Central memory CD8-positive, alpha-beta T cell (primary cell): ENCODE measurements around the gene OPCML.

Experiments used
- ATAC-seq: fragments of 150-1000 bp; cut with Tn5 transposase; replicated peaks from 2 replicates; pipeline ENCODE4 v1.10.0; 2022; ENCODE audit warnings: mild to moderate bottlenecking, moderate FRiP score, moderate number of reproducible peaks; ENCODE audit not compliant: poor library complexity, severe bottlenecking; ENCODE audit errors: extremely low read depth
- DNase-seq, 2 donors: peaks; one replicate each; pipeline ENCODE4 v3.0.0; 2021; ENCODE audit warnings: low spot score in 2 of 2
- H3K27ac Mint-ChIP-seq: one replicate; pipeline ENCODE4 v1.8.0; 2022; ENCODE audit warnings: low read depth, mild to moderate bottlenecking, moderate library complexity, mixed read lengths
- H3K27me3 Mint-ChIP-seq: one replicate; pipeline ENCODE4 v1.8.0; 2022; ENCODE audit warnings: mixed read lengths
- H3K36me3 Mint-ChIP-seq: one replicate; pipeline ENCODE4 v1.8.0; 2022; ENCODE audit warnings: mild to moderate bottlenecking, moderate library complexity, mixed read lengths; ENCODE audit not compliant: insufficient read depth
- H3K4me1 Mint-ChIP-seq: one replicate; pipeline ENCODE4 v1.8.0; 2022; ENCODE audit warnings: mixed read lengths
- H3K4me3 Mint-ChIP-seq: one replicate; pipeline ENCODE4 v1.8.0; 2022; ENCODE audit warnings: mild to moderate bottlenecking, moderate library complexity, mixed read lengths
- H3K9me3 Mint-ChIP-seq: one replicate; pipeline ENCODE4 v1.8.0; 2022; ENCODE audit warnings: mixed read lengths

OPCML gene

DNA sequence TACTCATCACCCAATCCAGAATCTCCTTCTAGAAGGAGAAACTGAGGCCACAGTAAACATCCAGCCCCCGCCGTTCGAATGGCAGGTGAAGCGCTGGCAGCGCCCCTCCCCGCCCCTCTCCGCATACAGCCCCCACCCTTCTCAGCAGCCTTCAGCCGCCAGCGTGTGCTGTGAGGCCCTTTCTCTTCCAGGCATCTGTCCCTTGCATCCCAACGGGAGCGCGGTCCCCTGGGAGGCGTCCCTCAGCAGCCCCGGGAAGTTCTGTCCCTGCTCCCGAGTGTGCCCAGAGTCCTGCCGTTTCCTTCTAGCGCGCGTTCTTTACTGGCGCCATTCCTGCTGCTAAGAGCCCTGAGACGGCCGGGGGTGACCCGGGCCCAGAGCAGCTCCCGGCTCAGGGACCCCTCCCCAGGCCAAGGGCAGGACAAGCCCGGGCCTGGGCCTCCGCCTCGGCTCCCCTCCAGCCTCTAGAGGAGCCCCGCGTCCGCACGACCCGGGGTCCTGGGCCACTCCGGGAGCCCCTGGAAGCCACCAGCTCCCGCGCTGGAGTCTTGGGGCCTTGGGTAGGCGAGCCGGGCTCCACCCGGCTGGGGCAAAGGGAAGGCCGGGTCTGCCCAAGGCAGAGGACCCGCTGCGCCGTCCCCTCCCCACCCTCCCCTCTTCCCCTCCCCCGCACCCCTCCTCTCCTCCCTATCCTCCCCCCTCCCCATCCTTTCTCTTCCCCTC, 450.4 kb downstream of the OPCML start:
- Mint-ChIP-seq H3K9me3 (no peaks in the 10 kb centered on the region), H3K4me1 (no peaks in the 10 kb centered on the region), H3K27me3 (peaks cover 28% of the 10 kb centered on the region), H3K4me3 (no peak overlapping the region), H3K27ac (no peak overlapping the region), H3K36me3 (no peaks in the 10 kb centered on the region)
- DNase-seq (no peak), ATAC-seq (no peak)

- H3K27me3 Mint-ChIP-seq: peaks cover 26% of the 10 kb centered on the region
- H3K36me3 Mint-ChIP-seq: no peaks in the 10 kb centered on the region
- H3K4me1 Mint-ChIP-seq: no peaks in the 10 kb centered on the region
- no peaks in the 10 kb centered on the region for H3K9me3 Mint-ChIP-seq
- no peak overlapping the region for H3K27ac Mint-ChIP-seq
- no peak overlapping the region for H3K4me3 Mint-ChIP-seq
- DNase-seq (no peak), ATAC-seq (no peak)
Observed at GRCh38 chr11:133081020-133081419, 451.3 kb downstream of the OPCML start.

- Mint-ChIP-seq H3K9me3 (no peaks in the 10 kb centered on the region), H3K36me3 (no peaks in the 10 kb centered on the region), H3K27ac (no peak overlapping the region), H3K4me1 (no peaks in the 10 kb centered on the region), H3K4me3 (no peak overlapping the region), H3K27me3 (peaks cover 4% of the 10 kb centered on the region)
- no peak for DNase-seq
- ATAC-seq: no peak
Observed at GRCh38 chr11:133078591-133079404, 453.5 kb downstream of the OPCML start.

DNA sequence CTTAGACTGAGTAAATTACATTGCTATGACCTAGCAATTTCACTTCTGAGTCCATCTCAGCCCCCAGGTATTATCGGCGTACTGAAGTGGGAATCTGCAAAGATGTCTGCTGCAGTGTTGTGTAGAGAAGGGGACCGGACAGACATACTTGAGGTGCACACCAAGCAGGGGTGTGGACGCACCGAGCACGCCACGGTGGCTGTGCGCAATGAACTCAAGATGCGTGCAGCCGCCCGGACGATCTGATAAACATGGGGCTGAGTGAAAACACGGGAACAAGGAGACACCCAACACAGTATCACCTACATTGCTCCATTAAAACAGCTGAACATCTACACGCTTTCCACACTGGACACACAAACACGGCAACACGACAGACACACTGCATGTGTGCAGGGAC, 454.3 kb downstream of the OPCML start:
- H3K4me3 Mint-ChIP-seq: no peak overlapping the region
- no peaks in the 10 kb centered on the region for H3K4me1 Mint-ChIP-seq
- H3K36me3 Mint-ChIP-seq: no peaks in the 10 kb centered on the region
- no peaks in the 10 kb centered on the region for H3K27me3 Mint-ChIP-seq
- ATAC-seq (no peak), DNase-seq (no peak)
- H3K27ac Mint-ChIP-seq: no peak overlapping the region
- H3K9me3 Mint-ChIP-seq: no peaks in the 10 kb centered on the region

- Mint-ChIP-seq H3K9me3 (peaks cover 5% of the 10 kb centered on the region), H3K36me3 (no peaks in the 10 kb centered on the region), H3K4me3 (no peak overlapping the region), H3K4me1 (no peaks in the 10 kb centered on the region), H3K27me3 (no peaks in the 10 kb centered on the region), H3K27ac (no peak overlapping the region)
- DNase-seq: no peak
- ATAC-seq: no peak
Observed at GRCh38 chr11:133075351-133075750, 456.9 kb downstream of the OPCML start.

GRCh38 chr11:133072858-133073582, 459.3 kb downstream of the OPCML start:
- ATAC-seq (no peak), DNase-seq (no peak)
- no peaks in the 10 kb centered on the region for H3K27me3 Mint-ChIP-seq
- peaks cover 5% of the 10 kb centered on the region for H3K9me3 Mint-ChIP-seq
- no peaks in the 10 kb centered on the region for H3K36me3 Mint-ChIP-seq
- no peaks in the 10 kb centered on the region for H3K4me1 Mint-ChIP-seq
- no peak overlapping the region for H3K4me3 Mint-ChIP-seq
- H3K27ac Mint-ChIP-seq: no peak overlapping the region

- Mint-ChIP-seq H3K9me3 (peaks cover 5% of the 10 kb centered on the region), H3K36me3 (no peaks in the 10 kb centered on the region), H3K27ac (no peak overlapping the region), H3K4me1 (no peaks in the 10 kb centered on the region), H3K27me3 (no peaks in the 10 kb centered on the region), H3K4me3 (no peak overlapping the region)
- ATAC-seq (no peak), DNase-seq (no peak)
Observed at GRCh38 chr11:133072378-133072777, 459.9 kb downstream of the OPCML start.

GRCh38 chr11:133070791-133071190, 461.5 kb downstream of the OPCML start:
- no peaks in the 10 kb centered on the region for H3K36me3 Mint-ChIP-seq
- no peaks in the 10 kb centered on the region for H3K4me1 Mint-ChIP-seq
- H3K27me3 Mint-ChIP-seq: peaks cover 7% of the 10 kb centered on the region
- H3K9me3 Mint-ChIP-seq: peaks cover 5% of the 10 kb centered on the region
- H3K4me3 Mint-ChIP-seq: no peak overlapping the region
- H3K27ac Mint-ChIP-seq: no peak overlapping the region
- DNase-seq: no peak
- ATAC-seq: no peak

DNA sequence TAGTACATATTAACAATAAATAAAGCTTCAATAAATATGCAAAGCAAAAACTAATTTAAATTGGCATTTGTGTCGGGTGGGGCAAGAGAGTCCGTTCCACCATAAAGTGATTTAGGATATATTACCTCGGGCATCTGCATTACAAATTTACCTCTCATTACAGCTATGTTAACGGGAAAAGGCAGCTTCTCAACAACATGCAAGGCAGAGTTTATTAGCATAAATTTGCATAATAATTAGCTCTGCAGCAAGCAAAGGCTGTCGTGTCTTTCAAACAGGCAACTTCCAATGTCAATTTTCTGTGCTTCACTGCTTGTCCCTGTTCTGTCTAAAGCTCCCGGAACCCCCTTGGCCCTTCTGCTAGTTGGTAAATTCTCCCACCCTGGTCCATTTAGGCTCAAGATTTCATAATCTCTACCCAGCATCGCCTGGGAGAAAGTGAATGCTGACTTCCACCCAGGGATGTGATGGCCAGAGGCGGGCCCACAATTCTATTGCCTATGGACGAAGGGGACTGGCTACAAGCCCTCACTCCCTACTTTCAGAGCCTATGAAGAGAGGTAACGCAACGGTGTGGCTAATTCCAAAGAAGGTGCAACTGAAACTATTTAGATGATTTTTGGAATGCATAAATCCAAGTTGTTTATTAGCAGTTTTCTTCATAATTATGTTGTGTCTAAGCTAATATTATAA, 462.1 kb downstream of the OPCML start:
- Mint-ChIP-seq H3K27me3 (peaks cover 10% of the 10 kb centered on the region), H3K36me3 (no peaks in the 10 kb centered on the region), H3K4me3 (no peak overlapping the region), H3K9me3 (peaks cover 5% of the 10 kb centered on the region), H3K4me1 (no peaks in the 10 kb centered on the region), H3K27ac (no peak overlapping the region)
- DNase-seq (no peak), ATAC-seq (no peak)

DNA sequence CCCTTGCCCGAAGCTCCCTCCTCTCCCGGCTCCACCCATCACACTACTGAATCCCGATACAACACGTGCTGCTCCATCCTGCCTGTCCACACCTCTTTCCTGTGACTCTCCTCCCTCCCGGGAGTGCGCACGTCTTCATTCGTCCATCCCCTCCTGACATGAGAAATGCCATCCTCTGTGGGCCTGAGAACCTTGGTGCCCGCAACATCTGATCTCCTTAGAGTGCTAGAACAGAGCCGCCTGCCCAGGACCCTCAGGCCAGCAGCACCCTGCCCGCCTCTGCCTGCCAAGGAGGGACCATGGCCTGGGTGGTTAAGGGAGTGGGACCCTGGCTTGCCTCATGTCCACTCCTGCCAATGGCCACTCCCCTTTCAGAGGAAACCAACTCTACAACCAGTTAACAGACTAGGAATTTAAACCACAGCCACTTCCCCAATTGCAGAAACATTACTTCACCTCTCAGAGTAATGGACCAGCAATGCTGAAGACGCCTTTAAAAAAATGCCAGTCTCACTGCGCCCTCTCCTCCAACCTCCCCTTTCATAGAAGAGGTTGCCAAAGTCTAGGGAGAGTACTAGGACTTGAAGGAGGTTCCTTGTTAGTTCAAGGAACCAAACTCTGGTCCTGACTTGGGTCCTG, 466.3 kb downstream of the OPCML start:
- H3K9me3 Mint-ChIP-seq: peaks cover 5% of the 10 kb centered on the region
- H3K36me3 Mint-ChIP-seq: no peaks in the 10 kb centered on the region
- no peak overlapping the region for H3K4me3 Mint-ChIP-seq
- DNase-seq: no peak
- H3K4me1 Mint-ChIP-seq: peaks cover 5% of the 10 kb centered on the region
- no peak overlapping the region for H3K27ac Mint-ChIP-seq
- no peak for ATAC-seq
- H3K27me3 Mint-ChIP-seq: peaks cover 27% of the 10 kb centered on the region

GRCh38 chr11:133064961-133065360, 467.3 kb downstream of the OPCML start:
- no peak overlapping the region for H3K27ac Mint-ChIP-seq
- peaks cover 27% of the 10 kb centered on the region for H3K27me3 Mint-ChIP-seq

More at GRCh38 chr11:133064961-133065360, 467.3 kb downstream of the OPCML start:
- H3K9me3 Mint-ChIP-seq: peaks cover 5% of the 10 kb centered on the region
- no peaks in the 10 kb centered on the region for H3K36me3 Mint-ChIP-seq
- peaks cover 5% of the 10 kb centered on the region for H3K4me1 Mint-ChIP-seq
- DNase-seq (no peak), ATAC-seq (no peak)
- H3K4me3 Mint-ChIP-seq: no peak overlapping the region
